Heart left ventricle (tissue), 16 donors: Measurements from ENCODE around the gene ARHGEF37. TPM values are rescaled to one million over a fixed set of nuclear protein-coding genes. Genes with fewer than 3 reads are reported as not detected.

Experiments used
- ATAC-seq, 4 donors: fragments of 200-7000 bp; cut with Tn5 transposase; one replicate each; pipeline ENCODE4 v1.9.1; 2020 to 2022; ENCODE audit warnings: moderate library complexity in 4 of 4, mild to moderate bottlenecking in 3 of 4, moderate number of reproducible peaks in 1 of 4
- DNase-seq, 5 donors: peaks; one replicate each; pipeline ENCODE4 v3.0.0-alpha.2; 2020
- H3K27ac ChIP-seq, 12 donors: fragments of 200-600 bp; sonication (generic) in 4 of 12; one replicate each; pipeline versions ENCODE4 v1.5.0 to v1.8.0; 2016 to 2022; ENCODE audit warnings: mild to moderate bottlenecking in 2 of 12
- H3K27me3 ChIP-seq, 9 donors: fragments of 200-600 bp; sonication (generic) in 2 of 9; one replicate each; pipeline versions ENCODE4 v1.5.1 to v1.8.0; 2016 to 2022; ENCODE audit warnings: mild to moderate bottlenecking in 3 of 9
- H3K36me3 ChIP-seq, 9 donors: fragments of 200-600 bp; sonication (generic) in 2 of 9; one replicate each; pipeline versions ENCODE4 v1.5.0 to v1.8.0; 2018 to 2022; ENCODE audit warnings: mild to moderate bottlenecking in 2 of 9
- H3K4me1 ChIP-seq, 12 donors: fragments of 200-600 bp; sonication (generic) in 4 of 12; one replicate each; pipeline versions ENCODE4 v1.5.0 to v1.8.0; 2016 to 2022; ENCODE audit warnings: mild to moderate bottlenecking in 3 of 12
- H3K4me3 ChIP-seq, 12 donors: fragments of 200-600 bp; sonication (generic) in 4 of 12; one replicate each; pipeline versions ENCODE4 v1.5.0 to v1.8.0; 2017 to 2022; ENCODE audit warnings: mild to moderate bottlenecking in 9 of 12, moderate library complexity in 4 of 12
- H3K9me3 ChIP-seq, 12 donors: fragments of 200-600 bp; sonication (generic) in 4 of 12; one replicate each; pipeline versions ENCODE4 v1.5.0 to v1.8.0; 2016 to 2022; ENCODE audit warnings: mild to moderate bottlenecking in 1 of 12
- CTCF ChIP-seq, 12 donors: fragments of 200-600 bp; sonication (generic) in 4 of 12; IDR thresholded peaks; one replicate each; pipeline versions ENCODE4 v1.5.0 to v1.8.0; 2018 to 2022; ENCODE audit warnings: antibody characterized with exemption in 12 of 12, mild to moderate bottlenecking in 5 of 12
- POLR2A ChIP-seq, 2 donors: fragments of 450-650 bp; IDR thresholded peaks; one replicate each; pipeline ENCODE4 v1.6.1; 2017; ENCODE audit warnings: antibody characterized with exemption in 2 of 2, mild to moderate bottlenecking in 2 of 2, moderate library complexity in 2 of 2
- WGBS, 4 donors: extraction: QIAGEN DNeasy Blood & Tissue Kit in 2 of 4; methylation state at CpG; one replicate each; pipeline versions ENCODE4 v1.1.5 to v1.1.7; 2013 to 2018; 5-methylcytosine and 5-hydroxymethylcytosine counted together
- intact Hi-C, 10 donors: fragments of 100-400 bp; cut with DNase I; formaldehyde crosslinking; loops; one replicate each; pipeline versions ENCODE4 v1.11.1 to v1.14.2; 2022
- polyA plus RNA-seq, 2 donors: library from polyadenylated mRNA; stranded (reverse); fragments of 200-250 nt; gene quantifications; one replicate each; pipeline ENCODE4 v1.2.3, GENCODE V29; 2013
- total RNA-seq, 9 donors: library from RNA; depleted of rRNA in 2 of 9; stranded (reverse); fragments of >200 nt in 2 of 9; fragmentation: NEBNext Ultra II Directional in 3 of 9; extraction: Animal tissue kit (Norgen Biotek cat#: 25700) in 3 of 9; gene quantifications; one replicate each; pipeline versions ENCODE4 v1.1.0 to v1.2.4, GENCODE V29; 2016 to 2023
- donor health status: ischemic (EF 13 %, LVEDD 7.1; RV severe dilation, severe dysfunction).
- donor health status: healthy with polysubstance abuse.
- donor health status: DM: no; HTN: yes; CAD: no.
- donor health status: DM: no; HTN: no; CAD: no.
- donor health status: ischemic (EF 25% LVEDD 6.9; RV normal size, moderate dysfunction).
- donor health status: ischemic (EF 25% LVEDD 5.7; RV mildly dilated, moderate dysfunction).
- donor health status: healthy.
- donor health status: DM: yes; HTN: yes; CAD: no.
- donor health status: ischemic (EF 35%, LVEDD 5.7; RV mildly dilated, moderate dysfunction).
- donor health status: nonischemic (EF 11% LVEDD 7.7; RV severe dilation, severe dysfunction).
- donor health status: DM: yes; HTN: yes; CAD: no.
- donor health status: PGD.
- donor health status: ischemic (EF 29% LVEDD 5.4; RV normal size, mild dysfunction).
- donor health status: nonischemic (EF 23%, LVEDD 6.1; RV moderate dilation, normal function).

ARHGEF37 gene
- total and polyA plus RNA-seq, 11 donors: 8.1 to 28.5 (median 17.9) TPM

- peak in 3 of 5 donors; percentile 49 to 66 (median 60) for DNase-seq
- WGBS, 4 donors: 48 to 70% (median 63%) methylated on average over 18 of the region's 18 CpGs
- intact Hi-C loops: loop anchor here in 2 of 10 donors (2.0 to 5.0 kb wide), 2 partner anchors 346 to 350 kb away; no protein-coding TSS in a partner anchor
- no peaks in the 10 kb centered on the region for H3K9me3 ChIP-seq
- ATAC-seq: peak in 2 of 4 donors; percentile 24 to 49
- H3K27ac ChIP-seq: peak overlapping the region; percentile 29 to 82 (median 68)
- H3K4me1 ChIP-seq: peaks cover 0 to 28% (median 19%) of the 10 kb centered on the region in 12 donors
- no peaks in the 10 kb centered on the region for H3K36me3 ChIP-seq
- TF ChIP-seq CTCF (IDR thresholded peaks at IDR 0.05) (peak in 1 of 12 donors; percentile 4), POLR2A (IDR thresholded peaks at IDR 0.05) (no peak)
- H3K4me3 ChIP-seq: peak overlapping the region in 8 of 12 donors; percentile 6 to 34 (median 22)
- H3K27me3 ChIP-seq: no peaks in the 10 kb centered on the region
These were observed 59.8 kb downstream of the ARHGEF37 start for GRCh38 chr5:149641000-149641576.

GRCh38 chr5:149641600-149641999 lies 60.3 kb downstream of the ARHGEF37 start:
- TF ChIP-seq CTCF (IDR thresholded peaks at IDR 0.05): no peak
- no peak for TF ChIP-seq POLR2A (IDR thresholded peaks at IDR 0.05)
- intact Hi-C loops: loop anchor here in 2 of 10 donors (2.0 to 5.0 kb wide), 2 partner anchors 346 to 349 kb away; no protein-coding TSS in a partner anchor
- Histone ChIP-seq H3K27me3 (no peaks in the 10 kb centered on the region), H3K9me3 (no peaks in the 10 kb centered on the region), H3K27ac (peak overlapping the region in 4 of 12 donors; percentile 21 to 79 (median 66)), H3K36me3 (no peaks in the 10 kb centered on the region), H3K4me3 (peak overlapping the region in 1 of 12 donors; percentile 25), H3K4me1 (peaks cover 0 to 24% (median 19%) of the 10 kb centered on the region in 12 donors)
- 89 to 93% (median 93%) methylated on average over 5 of the region's 5 CpGs for WGBS, 4 donors
- ATAC-seq (no peak), DNase-seq (no peak)

DNA sequence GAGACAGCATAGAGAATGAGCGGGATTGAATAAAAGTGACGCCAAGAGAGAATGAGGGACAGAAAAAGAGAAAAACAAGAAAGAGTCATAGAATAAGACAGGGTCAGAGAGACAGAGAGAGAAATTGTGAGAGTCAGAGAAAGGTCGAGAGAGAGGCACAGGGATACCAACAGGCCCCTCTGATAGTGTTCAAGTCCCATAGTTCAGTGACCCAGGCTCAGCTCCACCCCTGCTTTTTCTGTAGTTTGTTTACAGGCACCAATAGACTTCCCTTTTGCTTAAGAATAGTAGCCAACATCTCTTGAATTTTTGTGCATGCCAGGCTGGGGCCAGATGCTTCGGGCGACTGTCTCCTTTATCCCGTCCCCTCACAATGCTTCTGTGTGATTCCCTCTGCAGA lies 62.5 kb downstream of the ARHGEF37 start:
- DNase-seq (no peak), ATAC-seq (no peak)
- no peaks in the 10 kb centered on the region for H3K36me3 ChIP-seq
- H3K9me3 ChIP-seq: no peaks in the 10 kb centered on the region
- H3K27ac ChIP-seq: no peak overlapping the region
- no peak overlapping the region for H3K4me3 ChIP-seq
- intact Hi-C loops: loop anchor here in 1 of 10 donors (5.0 kb wide), 1 partner anchor 344 kb away; no protein-coding TSS in a partner anchor
- TF ChIP-seq CTCF (IDR thresholded peaks at IDR 0.05) (no peak), POLR2A (IDR thresholded peaks at IDR 0.05) (no peak)
- peaks cover 0 to 23% (median 19%) of the 10 kb centered on the region in 12 donors for H3K4me1 ChIP-seq
- WGBS, 4 donors: 81 to 89% (median 87%) methylated on average over 6 of the region's 6 CpGs
- no peaks in the 10 kb centered on the region for H3K27me3 ChIP-seq

GRCh38 chr5:149644629-149645028 lies 63.3 kb downstream of the ARHGEF37 start:
- Histone ChIP-seq H3K27ac (no peak overlapping the region), H3K27me3 (no peaks in the 10 kb centered on the region), H3K4me1 (peaks cover 0 to 19% (median 14%) of the 10 kb centered on the region in 12 donors), H3K4me3 (no peak overlapping the region), H3K9me3 (no peaks in the 10 kb centered on the region), H3K36me3 (no peaks in the 10 kb centered on the region)
- intact Hi-C loops: loop anchor here in 1 of 10 donors (5.0 kb wide), 1 partner anchor 343 kb away; no protein-coding TSS in a partner anchor
- no peak for TF ChIP-seq POLR2A (IDR thresholded peaks at IDR 0.05)
- TF ChIP-seq CTCF (IDR thresholded peaks at IDR 0.05): no peak
- WGBS, 4 donors: 82 to 99% (median 87%) methylated on average over 4 of the region's 4 CpGs
- ATAC-seq (no peak), DNase-seq (no peak)
